ENCODE data around the gene KCNG1. TPM values are rescaled to one million over a fixed set of nuclear protein-coding genes. Genes with fewer than 3 reads are reported as not detected.

The KCNG1 gene
- total and polyA plus RNA-seq, 2 of the 8 experiments (the other 6 are each of a cell fraction or from before 2014, with no cell fraction given): 16.0 to 18.0 TPM

GRCh38 chr20:50996901-50997865, 25.7 kb downstream of the KCNG1 start:
- H3K79me2 ChIP-seq (ENCODE audit: control insufficient read depth in 1 of 2, insufficient read depth in 2 of 2, low read length in 2 of 2): no peaks in the 10 kb centered on the region
- H4K91ac ChIP-seq (replicated peaks; ENCODE audit: insufficient read length, low read length): no peak overlapping the region
- no peak overlapping the region for H4K5ac ChIP-seq (ENCODE audit: insufficient read length, low read depth, low read length)
- no peak overlapping the region for H2BK12ac ChIP-seq (ENCODE audit: low read depth, low read length)
- H3K36me3 ChIP-seq (ENCODE audit: control insufficient read depth in 2 of 4, insufficient read depth in 4 of 4, low read length in 3 of 4): no peaks in the 10 kb centered on the region
- peaks cover 0 to 6% (median 3%) of the 10 kb centered on the region in 4 experiments; a peak in 4 of 7 replicates for H3K4me1 ChIP-seq (replicated peaks in 1 of 4; ENCODE audit: control insufficient read depth in 3 of 4, insufficient read depth in 4 of 4, low read length in 3 of 4)
- no peak overlapping the region for H3K9ac ChIP-seq (replicated peaks in 1 of 4; ENCODE audit: extremely low read depth in 1 of 4, low read depth in 3 of 4, low read length in 3 of 4)
- no peak overlapping the region for H3K23ac ChIP-seq (ENCODE audit: insufficient read length)
- H4K8ac ChIP-seq (ENCODE audit: extremely low read depth, insufficient read depth, low read length): no peak overlapping the region
- no peak for DNase-seq (ENCODE audit: low read depth in 1 of 2, low spot score in 2 of 2)
- no peak overlapping the region for H3K56ac ChIP-seq (replicated peaks; ENCODE audit: insufficient read length, low read depth, low read length)
- no peaks in the 10 kb centered on the region for H4K20me1 ChIP-seq (replicated peaks in 1 of 2; ENCODE audit: control insufficient read depth in 1 of 2, insufficient read depth in 2 of 2, low read length in 2 of 2)
- H2BK120ac ChIP-seq (replicated peaks; ENCODE audit: low read depth, low read length): no peak overlapping the region
- FAIRE-seq: no peak
- H2BK5ac ChIP-seq (ENCODE audit: low read depth, low read length): no peak overlapping the region
- H2AFZ ChIP-seq (ENCODE audit: low read length): no peak overlapping the region
- ChIA-PET CTCF (ENCODE audit: partially characterized antibody) (interaction anchor here (0.7 to 14.3 kb wide), 13 partner anchors 9 to 329 kb away, joined by 3 to 245 read pairs (median 4); no protein-coding TSS in a partner anchor), POLR2A (ENCODE audit: partially characterized antibody) (no interaction called here)
- H3K27ac ChIP-seq (ENCODE audit: low read depth, low read length): no peak overlapping the region
- no peaks in the 10 kb centered on the region for H3K9me3 ChIP-seq (ENCODE audit: insufficient read depth in 2 of 2, low read depth in 1 of 2, low read length in 1 of 2)
- no peaks in the 10 kb centered on the region for H3K79me1 ChIP-seq (ENCODE audit: low read depth, low read length)
- peaks cover 0 to 2% (median 0%) of the 10 kb centered on the region in 4 experiments; a peak in 2 of 7 replicates for H3K27me3 ChIP-seq (replicated peaks in 1 of 4; ENCODE audit: control insufficient read depth in 3 of 4, extremely low read depth in 1 of 4, insufficient read depth in 3 of 4, low read length in 3 of 4)
- no peak overlapping the region for H2BK15ac ChIP-seq (ENCODE audit: low read length)
- H2AK5ac ChIP-seq (ENCODE audit: low read depth, low read length): no peak overlapping the region
- H3K4me2 ChIP-seq (ENCODE audit: insufficient read depth in 1 of 2, low read depth in 2 of 2, low read length in 2 of 2): no peak overlapping the region
- H2BK20ac ChIP-seq (ENCODE audit: low read length): no peak overlapping the region
- H3K4me3 ChIP-seq (ENCODE audit: extremely low read depth in 1 of 4, insufficient read depth in 2 of 4, low read depth in 3 of 4, low read length in 4 of 4): no peak overlapping the region
- H3K4ac ChIP-seq (replicated peaks; ENCODE audit: insufficient read length, low read depth, low read length): no peak overlapping the region
- 86% methylated on average over 10 of the region's 10 CpGs; no CpG with 5 or more reads in 1 of the 2 experiments for WGBS, 2 experiments (ENCODE audit: extremely low coverage in 1 of 2, insufficient coverage in 1 of 2, insufficient read length in 1 of 2, insufficient replicate concordance in 2 of 2, low coverage in 1 of 2, low lambda C conversion rate in 2 of 2, missing lambda C conversion rate in 1 of 2)
- no peak overlapping the region for H3K18ac ChIP-seq (ENCODE audit: extremely low read depth, low read length)
- no peaks in the 10 kb centered on the region for H3K23me2 ChIP-seq (ENCODE audit: low read depth, low read length)
- no peak overlapping the region for H3K14ac ChIP-seq (ENCODE audit: insufficient read length)
- TF ChIP-seq BCL11A (IDR thresholded peaks at IDR 0.05; ENCODE audit: low read depth in 2 of 2, low read length in 2 of 2) (no peak), BRCA1 (IDR thresholded peaks at IDR 0.05; ENCODE audit: low read depth, low read length) (no peak), RNF2 (IDR thresholded peaks at IDR 0.05; ENCODE audit: borderline replicate concordance, low read depth, low read length, missing control alignments, poor library complexity, severe bottlenecking) (no peak), CREB1 (IDR thresholded peaks at IDR 0.05) (no peak), TBP (IDR thresholded peaks at IDR 0.05; ENCODE audit: low read depth, low read length) (no peak), CTCF (IDR thresholded peaks at IDR 0.05; ENCODE audit: control extremely low read depth in 1 of 3, insufficient read depth in 1 of 3, low read depth in 1 of 3, low read length in 3 of 3) (no peak), EZH2 (IDR thresholded peaks at IDR 0.05; ENCODE audit: low read depth, low read length, severe bottlenecking) (no peak)
- TF ChIP-seq, protein P1, sequence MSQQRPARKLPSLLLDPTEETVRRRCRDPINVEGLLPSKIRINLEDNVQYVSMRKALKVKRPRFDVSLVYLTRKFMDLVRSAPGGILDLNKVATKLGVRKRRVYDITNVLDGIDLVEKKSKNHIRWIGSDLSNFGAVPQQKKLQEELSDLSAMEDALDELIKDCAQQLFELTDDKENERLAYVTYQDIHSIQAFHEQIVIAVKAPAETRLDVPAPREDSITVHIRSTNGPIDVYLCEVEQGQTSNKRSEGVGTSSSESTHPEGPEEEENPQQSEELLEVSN (IDR thresholded peaks at IDR 0.05): no peak

Measured in H1 (cell line).